AG09319 (cell line): ENCODE measurements around the gene CAPZB.

ENCODE experiments used
- DNase-seq: peaks from one replicate; pipeline ENCODE4 v3.0.0-alpha.2; 2010; ENCODE audit warnings: low read depth; ENCODE audit errors: extremely low read depth
- TF ChIP-seq, protein P1 (sequence below): IDR thresholded peaks from 2 replicates; pipeline ENCODE4 v1.5.1; 2011; ENCODE audit warnings: low read depth, mild to moderate bottlenecking, inconsistent platforms, low read length, moderate library complexity

CAPZB gene

DNA sequence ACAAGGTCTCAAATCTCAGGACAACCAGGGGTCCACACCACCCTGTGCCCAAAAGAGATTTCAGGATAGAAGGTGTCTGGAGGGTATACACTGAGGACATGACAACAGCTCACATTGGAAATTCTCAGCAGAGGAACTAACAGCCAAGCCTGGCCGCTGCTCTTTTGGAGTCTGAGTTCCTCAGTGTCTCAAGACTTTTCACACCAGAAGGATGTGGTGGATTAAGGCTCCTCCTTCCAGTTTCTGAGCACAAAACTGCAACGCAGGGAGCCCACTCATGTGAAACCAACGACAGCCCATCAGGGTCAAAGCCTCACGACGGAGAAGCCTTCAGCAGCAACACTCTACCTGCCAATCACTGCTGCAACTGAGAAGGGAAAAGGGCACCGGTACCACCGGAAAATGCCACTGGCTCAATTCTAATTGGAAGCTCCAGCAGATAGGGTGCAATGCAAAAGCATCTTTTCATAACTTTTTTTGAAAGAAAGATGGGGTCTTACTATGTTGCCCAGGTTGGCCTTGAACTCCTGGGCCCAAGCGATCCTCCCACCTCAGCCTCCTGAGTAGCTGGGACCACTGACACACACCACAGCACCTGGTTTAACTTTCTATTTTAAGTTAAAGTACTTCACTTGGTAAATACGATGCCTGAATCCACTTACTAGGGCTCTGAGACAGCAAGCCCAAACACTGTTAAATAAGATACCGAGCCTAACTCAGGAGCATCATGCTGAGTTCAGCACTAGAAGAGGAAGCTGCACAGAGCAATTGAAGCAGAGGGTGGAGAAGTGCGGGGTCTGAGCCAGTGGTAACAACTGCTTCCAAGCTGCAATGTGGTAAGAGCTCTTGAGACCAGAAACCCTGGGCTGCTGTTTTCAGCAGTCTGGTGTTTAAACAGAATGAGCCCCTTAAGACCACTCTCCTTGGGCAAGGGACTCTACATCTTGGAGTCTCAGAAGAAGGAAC is 7.8 kb downstream of the CAPZB start:
- no peak for DNase-seq
- TF ChIP-seq, protein P1, sequence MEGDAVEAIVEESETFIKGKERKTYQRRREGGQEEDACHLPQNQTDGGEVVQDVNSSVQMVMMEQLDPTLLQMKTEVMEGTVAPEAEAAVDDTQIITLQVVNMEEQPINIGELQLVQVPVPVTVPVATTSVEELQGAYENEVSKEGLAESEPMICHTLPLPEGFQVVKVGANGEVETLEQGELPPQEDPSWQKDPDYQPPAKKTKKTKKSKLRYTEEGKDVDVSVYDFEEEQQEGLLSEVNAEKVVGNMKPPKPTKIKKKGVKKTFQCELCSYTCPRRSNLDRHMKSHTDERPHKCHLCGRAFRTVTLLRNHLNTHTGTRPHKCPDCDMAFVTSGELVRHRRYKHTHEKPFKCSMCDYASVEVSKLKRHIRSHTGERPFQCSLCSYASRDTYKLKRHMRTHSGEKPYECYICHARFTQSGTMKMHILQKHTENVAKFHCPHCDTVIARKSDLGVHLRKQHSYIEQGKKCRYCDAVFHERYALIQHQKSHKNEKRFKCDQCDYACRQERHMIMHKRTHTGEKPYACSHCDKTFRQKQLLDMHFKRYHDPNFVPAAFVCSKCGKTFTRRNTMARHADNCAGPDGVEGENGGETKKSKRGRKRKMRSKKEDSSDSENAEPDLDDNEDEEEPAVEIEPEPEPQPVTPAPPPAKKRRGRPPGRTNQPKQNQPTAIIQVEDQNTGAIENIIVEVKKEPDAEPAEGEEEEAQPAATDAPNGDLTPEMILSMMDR = no peak

DNA sequence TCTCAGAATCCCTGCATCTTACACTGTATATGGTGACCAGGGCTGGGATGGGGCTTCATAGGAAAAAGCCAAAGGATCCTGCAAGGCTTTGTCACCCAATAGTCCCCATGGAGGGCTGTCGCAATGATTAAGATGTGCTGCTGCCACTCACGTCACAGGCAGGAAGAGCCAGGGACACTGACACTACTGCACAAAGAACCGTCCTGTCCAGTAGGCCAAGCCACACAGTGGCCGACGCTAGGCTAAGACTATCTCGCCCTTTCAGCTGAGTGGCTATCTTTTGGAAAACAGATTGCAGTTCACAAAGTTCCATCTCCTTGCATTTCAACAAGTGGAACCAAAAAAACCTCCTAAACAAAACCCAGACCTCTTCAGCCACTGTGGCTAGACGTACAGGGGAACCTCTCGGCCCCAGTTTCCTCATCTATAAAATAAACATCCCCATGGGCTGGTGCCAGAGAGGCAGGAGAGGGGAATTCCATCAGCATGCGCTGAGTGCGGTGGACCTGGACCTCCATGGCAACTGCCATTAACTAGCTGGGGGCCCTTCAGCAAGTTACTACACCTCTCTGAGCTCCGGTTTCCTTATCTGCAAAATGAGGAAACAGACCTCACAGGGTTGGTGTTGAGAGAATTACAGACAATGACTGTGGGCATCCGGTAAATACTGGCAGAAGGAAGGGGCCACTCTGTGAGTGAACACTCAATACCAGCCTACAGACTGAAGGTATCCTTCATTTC is 8.7 kb downstream of the CAPZB start:
- TF ChIP-seq, protein P1 = no peak

DNA sequence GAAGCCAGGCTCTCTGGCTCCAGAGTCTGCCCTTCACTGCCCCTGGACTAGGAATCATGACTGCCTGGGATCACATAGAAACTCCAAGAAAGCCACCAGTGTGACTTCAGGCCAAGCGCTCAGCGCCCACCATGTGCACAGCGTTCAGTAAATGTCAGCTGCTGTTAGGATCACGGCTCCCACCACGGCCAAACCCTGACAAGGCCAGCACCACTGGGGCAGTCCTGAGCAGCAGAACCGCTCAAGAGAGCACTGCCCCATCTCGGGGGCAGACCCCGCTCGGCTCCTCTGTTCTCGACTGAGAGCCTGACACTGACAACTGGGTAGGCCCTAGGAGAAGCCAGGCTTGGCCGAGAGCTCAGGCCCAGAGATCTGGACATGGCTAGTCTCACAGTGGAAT is 10.0 kb downstream of the CAPZB start:
- no peak for DNase-seq

More for the DNA sequence above, 8.7 kb downstream of the CAPZB start:
- DNase-seq = no peak

DNA sequence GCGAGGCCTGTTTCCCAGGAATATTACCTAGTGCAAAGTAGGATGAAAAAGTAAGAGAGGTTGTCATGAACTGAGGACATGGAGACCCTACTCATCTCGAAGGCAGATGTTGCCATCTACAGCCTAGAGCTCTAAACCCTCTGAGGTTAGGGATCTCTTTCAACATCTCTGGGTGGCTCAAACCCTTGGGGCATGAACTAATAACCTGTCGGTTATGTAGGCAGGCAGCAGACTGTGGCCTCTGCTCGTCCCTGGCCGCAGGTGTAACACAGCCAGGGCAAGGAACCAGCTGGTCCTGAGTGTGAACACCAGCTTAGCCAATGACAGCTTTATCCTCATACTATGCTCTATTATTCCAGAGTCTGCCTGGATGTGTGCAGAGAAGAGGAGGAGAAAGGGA is 13.2 kb downstream of the CAPZB start:
- DNase-seq = no peak

More for the DNA sequence above, 10.0 kb downstream of the CAPZB start:
- TF ChIP-seq, protein P1 = no peak

DNA sequence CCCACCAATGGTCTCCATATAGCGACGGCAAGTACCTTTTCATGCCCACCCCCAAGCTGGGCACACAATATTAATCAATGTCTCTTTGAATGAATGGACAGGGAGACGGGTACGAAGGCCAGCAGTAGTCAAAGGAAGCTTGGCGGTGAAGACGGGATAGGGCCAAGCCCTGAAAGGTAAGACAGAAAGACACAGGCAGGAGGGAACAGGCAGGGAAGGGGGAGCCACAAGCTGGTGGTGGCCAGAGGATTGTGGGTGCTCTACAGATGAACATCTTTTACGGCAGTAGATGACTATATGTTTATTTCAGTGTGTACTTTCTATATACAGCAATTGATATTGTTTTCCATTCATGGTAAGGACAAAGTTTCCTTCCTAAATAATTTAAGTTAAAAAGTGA is 16.3 kb downstream of the CAPZB start:
- no peak for DNase-seq
- TF ChIP-seq, protein P1 = no peak

More for the DNA sequence above, 13.2 kb downstream of the CAPZB start:
- TF ChIP-seq, protein P1 = no peak

DNA sequence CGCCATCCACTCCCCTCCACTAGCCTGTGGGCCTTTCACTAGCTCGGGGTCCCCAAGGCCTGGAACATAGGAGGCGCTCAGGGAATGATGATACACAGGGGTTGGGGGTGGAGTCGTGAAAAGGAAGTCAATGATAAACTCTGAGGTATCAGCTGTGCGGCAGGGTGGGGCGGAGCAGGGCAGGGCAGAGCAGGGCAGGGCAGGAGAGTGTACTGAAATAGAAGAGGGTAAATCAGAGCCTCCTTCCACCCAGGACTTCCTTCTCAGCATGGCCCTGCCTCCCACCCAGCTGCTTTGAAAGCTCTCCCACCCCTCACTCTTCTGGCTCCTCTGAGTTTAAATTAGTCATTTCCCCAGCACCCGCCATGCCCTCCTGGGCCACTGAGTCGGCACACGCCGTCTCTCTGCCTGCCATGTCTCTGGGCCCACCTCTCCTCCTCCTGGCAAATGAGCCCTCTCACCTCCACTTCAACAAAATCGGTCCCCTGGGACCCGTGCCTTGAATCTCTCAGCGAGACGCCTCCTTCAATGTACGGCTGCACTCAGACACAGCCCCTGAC is 16.9 kb downstream of the CAPZB start:
- DNase-seq = no peak
- TF ChIP-seq, protein P1 = no peak
